HepG2 (cell line): ENCODE measurements around the gene TRERF1. TPM values are rescaled to one million over a fixed set of nuclear protein-coding genes. Genes with fewer than 3 reads are reported as not detected.

Experiments used
- CBX1 ChIP-seq: IDR thresholded peaks from one replicate; pipeline ENCODE4 v1.6.1; 2016; ENCODE audit warnings: antibody characterized with exemption, low read depth
- CCAR2 ChIP-seq: fragments of 200-400 bp; formaldehyde crosslinking; optimal IDR thresholded peaks from 2 replicates; pipeline ENCODE3; 2018; ENCODE audit warnings: low read depth, mild to moderate bottlenecking, low read length, moderate library complexity
- CEBPB ChIP-seq: IDR thresholded peaks from 2 replicates; pipeline ENCODE4 v1.6.1; 2011; ENCODE audit warnings: low read depth, low read length, improper control_type of control experiment, borderline replicate concordance
- ESRRA ChIP-seq: sonication (generic); formaldehyde crosslinking; IDR thresholded peaks from 2 replicates; pipeline ENCODE4 v1.5.1; 2020; ENCODE audit warnings: mild to moderate bottlenecking, low read depth, missing genetic modification reagents
- HOXD1 ChIP-seq: sonication (generic); formaldehyde crosslinking; IDR thresholded peaks from 2 replicates; pipeline ENCODE4 v1.5.0; 2020; ENCODE audit warnings: missing genetic modification reagents
- KAT8 ChIP-seq: IDR thresholded peaks from 2 replicates; pipeline ENCODE4 v1.6.1; 2016; ENCODE audit warnings: missing genetic modification reagents, missing compliant biosample characterization
- NBN ChIP-seq: fragments of 450-650 bp; conservative IDR thresholded peaks from 2 replicates; pipeline ENCODE4 v1.6.1; 2017
- NFE2L2 ChIP-seq: fragments of 150-350 bp; IDR thresholded peaks from 2 replicates; pipeline ENCODE4 v1.6.1; 2014; ENCODE audit warnings: low read length
- PBX2 ChIP-seq: IDR thresholded peaks from 2 replicates; pipeline ENCODE4 v1.6.1; 2016; ENCODE audit warnings: control low read depth
- PHF8 ChIP-seq: sonication (generic); formaldehyde crosslinking; IDR thresholded peaks from 2 replicates; pipeline ENCODE4 v1.5.0; 2020; ENCODE audit warnings: missing genetic modification reagents
- RBM22 ChIP-seq: fragments of 200-400 bp; formaldehyde crosslinking; optimal IDR thresholded peaks from 2 replicates; pipeline ENCODE3; 2017; ENCODE audit warnings: mild to moderate bottlenecking, low read length, moderate library complexity
- RXRA ChIP-seq: sonication (generic); formaldehyde crosslinking; IDR thresholded peaks from 2 replicates; pipeline ENCODE4 v1.5.1; 2020; ENCODE audit warnings: missing genetic modification reagents
- SNAPC2 ChIP-seq: sonication (generic); formaldehyde crosslinking; IDR thresholded peaks from 2 replicates; pipeline ENCODE4 v1.8.1; 2022; ENCODE audit warnings: mild to moderate bottlenecking, missing genetic modification reagents
- SNAPC4 ChIP-seq: sonication (generic); formaldehyde crosslinking; IDR thresholded peaks from 2 replicates; pipeline ENCODE4 v1.4.0; 2020; ENCODE audit warnings: mild to moderate bottlenecking, missing genetic modification reagents
- SP2 ChIP-seq: sonication (generic); formaldehyde crosslinking; IDR thresholded peaks from 2 replicates; pipeline ENCODE4 v1.5.1; 2020; ENCODE audit warnings: mild to moderate bottlenecking, missing genetic modification reagents
- SRF ChIP-seq: IDR thresholded peaks from 2 replicates; pipeline ENCODE4 v1.6.1; 2011; ENCODE audit warnings: mild to moderate bottlenecking, low read depth, low read length, moderate library complexity
- TBP ChIP-seq: sonication (generic); formaldehyde crosslinking; IDR thresholded peaks from 2 replicates; pipeline ENCODE4 v1.5.0; 2020; ENCODE audit warnings: missing genetic modification reagents
- XBP1 ChIP-seq: sonication (generic); formaldehyde crosslinking; IDR thresholded peaks from 2 replicates; pipeline ENCODE4 v1.5.0; 2020; ENCODE audit warnings: missing genetic modification reagents
- ZNF124 ChIP-seq: sonication (generic); formaldehyde crosslinking; IDR thresholded peaks from 2 replicates; pipeline ENCODE4 v1.4.0; 2020; ENCODE audit warnings: missing genetic modification reagents
- ZNF143 ChIP-seq: sonication (generic); formaldehyde crosslinking; IDR thresholded peaks from 2 replicates; pipeline ENCODE4 v1.4.0; 2020; ENCODE audit warnings: missing genetic modification reagents
- ZNF224 ChIP-seq: sonication (generic); formaldehyde crosslinking; IDR thresholded peaks from 2 replicates; pipeline ENCODE4 v1.5.0; 2020; ENCODE audit warnings: mild to moderate bottlenecking, missing genetic modification reagents
- ZNF382 ChIP-seq: sonication (generic); formaldehyde crosslinking; IDR thresholded peaks from 2 replicates; pipeline ENCODE4 v1.5.0; 2020; ENCODE audit warnings: missing genetic modification reagents, mild to moderate bottlenecking, borderline replicate concordance
- ZNF501 ChIP-seq: sonication (generic); formaldehyde crosslinking; IDR thresholded peaks from 2 replicates; pipeline ENCODE4 v1.5.1; 2020; ENCODE audit warnings: mild to moderate bottlenecking, moderate library complexity, missing genetic modification reagents
- ZNF619 ChIP-seq: sonication (generic); formaldehyde crosslinking; IDR thresholded peaks from 2 replicates; pipeline ENCODE4 v1.4.0; 2020; ENCODE audit warnings: mild to moderate bottlenecking, missing genetic modification reagents
- ZNF644 ChIP-seq: IDR thresholded peaks from 2 replicates; pipeline ENCODE4 v1.6.1; 2016; ENCODE audit warnings: low read depth
- ZNF788 ChIP-seq: sonication (generic); formaldehyde crosslinking; IDR thresholded peaks from 2 replicates; pipeline ENCODE4 v1.5.0; 2020; ENCODE audit warnings: mild to moderate bottlenecking, missing genetic modification reagents, borderline replicate concordance
- ZSCAN20 ChIP-seq: sonication (generic); formaldehyde crosslinking; IDR thresholded peaks from 2 replicates; pipeline ENCODE4 v1.4.0; 2020; ENCODE audit warnings: missing genetic modification reagents, mild to moderate bottlenecking, borderline replicate concordance
- polyA plus RNA-seq, 8 experiments: library from polyadenylated mRNA; depleted of rRNA in 3 of 8; stranded (reverse) in 7 of 8; unstranded in 1 of 8; fragments of >200 nt; fragmentation: Illumina TruSeq in 4 of 8; extraction: Trizol in 4 of 8; gene quantifications; 2 replicates each; pipeline versions ENCODE4 v1.2.1 to v1.2.3, GENCODE V29; 2011 to 2016; ENCODE audit warnings: low read depth in 4 of 8, missing spikeins in 1 of 8, mixed read lengths in 1 of 8; ENCODE audit not compliant: insufficient read depth in 1 of 8
- total RNA-seq, 5 experiments: library from RNA; depleted of rRNA; stranded (reverse); fragments of >200 nt; fragmentation: Illumina TruSeq; extraction: Trizol; gene quantifications; 2 replicates each; pipeline ENCODE4 v1.2.3, GENCODE V29; 2016; ENCODE audit warnings: low read depth in 1 of 5

TRERF1 gene
- total and polyA plus RNA-seq, 2 of the 13 experiments (the other 11 are each of a cell fraction or from before 2014, with no cell fraction given), result 0.02 TPM; not detected in 1

- TF ChIP-seq ZNF501 (CRISPR knock-in tag), result peak; percentile 99
- no peak for TF ChIP-seq PBX2 (CRISPR knock-in tag)
- TF ChIP-seq XBP1, result no peak
- TF ChIP-seq ZNF382 (CRISPR knock-in tag), result no peak
- TF ChIP-seq NBN, result no peak
- TF ChIP-seq NFE2L2, result no peak
- TF ChIP-seq ZNF143 (CRISPR knock-in tag), result peak; percentile 77
- no peak for TF ChIP-seq RBM22
- TF ChIP-seq CBX1, result peak; percentile 65
- TF ChIP-seq SNAPC2 (CRISPR knock-in tag), result no peak
- no peak for TF ChIP-seq SRF
- peak; percentile 92; the same call in 1 of the 2 replicates for TF ChIP-seq SNAPC4 (CRISPR knock-in tag)
- TF ChIP-seq TBP, result no peak; the same call in 1 of the 2 replicates
- TF ChIP-seq CCAR2, result no peak
- TF ChIP-seq PHF8, result peak; percentile 90
- TF ChIP-seq CEBPB, result no peak
- TF ChIP-seq HOXD1, result peak; percentile 36; the same call in 1 of the 2 replicates
- TF ChIP-seq RXRA (CRISPR knock-in tag), result peak; percentile 72; the same call in 1 of the 2 replicates
- peak; percentile 75; the same call in 1 of the 2 replicates for TF ChIP-seq ZNF224 (CRISPR knock-in tag)
- TF ChIP-seq ZNF644 (CRISPR knock-in tag), result no peak
- TF ChIP-seq SP2 (CRISPR knock-in tag), result peak; percentile 60; the same call in 1 of the 2 replicates
- TF ChIP-seq KAT8 (CRISPR knock-in tag), result peak; percentile 100
- peak; percentile 90; the same call in 1 of the 2 replicates for TF ChIP-seq ZNF124 (CRISPR knock-in tag)
- TF ChIP-seq ESRRA (CRISPR knock-in tag), result peak; percentile 35; the same call in 1 of the 2 replicates
- TF ChIP-seq ZNF788 (CRISPR knock-in tag), result peak; percentile 85; the same call in 1 of the 2 replicates
- no peak; the same call in 1 of the 2 replicates for TF ChIP-seq ZSCAN20
- 0 out of 2 replicates have a peak, but pooled peaks have one; percentile 38 for TF ChIP-seq ZNF619
Observed at GRCh38 chr6:42217519-42218367, 234.0 kb downstream of the TRERF1 start, which contains the start of gene MRPS10 (continued).
